Endothelial cell (in vitro differentiated cells): ENCODE results near the gene HADH. TPM values are rescaled to one million over a fixed set of nuclear protein-coding genes. Genes with fewer than 3 reads are reported as not detected.

Experiments used
- DNase-seq: peaks from one replicate; pipeline ENCODE4 v3.0.0; 2021; ENCODE audit warnings: low spot score
- H3K27ac Mint-ChIP-seq: one replicate; pipeline ENCODE4 v1.8.0; 2021; ENCODE audit warnings: mixed read lengths, inconsistent platforms; ENCODE audit not compliant: unreplicated experiment
- H3K27me3 Mint-ChIP-seq: one replicate; pipeline ENCODE4 v1.8.0; 2021; ENCODE audit warnings: mild to moderate bottlenecking, moderate library complexity, mixed read lengths, inconsistent platforms; ENCODE audit not compliant: unreplicated experiment
- H3K36me3 Mint-ChIP-seq: one replicate; pipeline ENCODE4 v1.8.0; 2021; ENCODE audit warnings: mild to moderate bottlenecking, low read depth, mixed read lengths, inconsistent platforms; ENCODE audit not compliant: unreplicated experiment
- H3K4me1 Mint-ChIP-seq: one replicate; pipeline ENCODE4 v1.8.0; 2021; ENCODE audit warnings: mild to moderate bottlenecking, mixed read lengths, inconsistent platforms; ENCODE audit not compliant: unreplicated experiment
- H3K4me3 Mint-ChIP-seq: one replicate; pipeline ENCODE4 v1.8.0; 2021; ENCODE audit warnings: mild to moderate bottlenecking, mixed read lengths, inconsistent platforms; ENCODE audit not compliant: unreplicated experiment
- H3K9me3 Mint-ChIP-seq: one replicate; pipeline ENCODE4 v1.8.0; 2021; ENCODE audit warnings: mixed read lengths, inconsistent platforms; ENCODE audit not compliant: unreplicated experiment
- total RNA-seq: library from RNA; stranded (reverse); fragmentation: NEBNext Ultra II Directional; extraction: Animal tissue kit (Norgen Biotek cat#: 25700); gene quantifications from one replicate; pipeline ENCODE4 v1.2.1, GENCODE V29; 2021; ENCODE audit not compliant: unreplicated experiment
- TF ChIP-seq, protein P1 (sequence below): fragments of 200-600 bp; sonication (generic); IDR thresholded peaks from one replicate; pipeline ENCODE4 v1.5.0; 2021; ENCODE audit warnings: antibody characterized with exemption; ENCODE audit not compliant: unreplicated experiment

The HADH gene
- total RNA-seq, 1 donor from 2014 or later, result 26.6 TPM

DNA sequence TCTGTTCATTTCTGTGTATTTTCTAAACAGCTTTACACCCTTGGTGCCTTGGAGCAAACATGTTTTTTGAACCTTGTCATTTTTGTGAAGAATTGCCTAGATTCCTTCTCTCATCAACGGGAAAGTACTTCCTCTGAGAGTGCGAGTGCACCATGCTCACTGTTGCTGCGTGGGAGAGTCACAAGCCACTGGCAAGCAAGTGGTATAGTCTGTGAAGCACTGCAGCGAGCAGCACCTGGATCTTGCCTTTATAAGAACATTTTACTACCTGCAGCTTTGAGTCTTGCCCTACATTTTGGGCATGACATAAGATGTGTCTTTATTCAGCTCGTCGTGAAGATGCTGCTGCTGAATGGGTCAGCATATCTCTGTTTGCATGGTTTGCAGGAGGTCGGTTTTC lies 44.9 kb downstream of the HADH start:
- no peak overlapping the region for H3K27ac Mint-ChIP-seq

DNA sequence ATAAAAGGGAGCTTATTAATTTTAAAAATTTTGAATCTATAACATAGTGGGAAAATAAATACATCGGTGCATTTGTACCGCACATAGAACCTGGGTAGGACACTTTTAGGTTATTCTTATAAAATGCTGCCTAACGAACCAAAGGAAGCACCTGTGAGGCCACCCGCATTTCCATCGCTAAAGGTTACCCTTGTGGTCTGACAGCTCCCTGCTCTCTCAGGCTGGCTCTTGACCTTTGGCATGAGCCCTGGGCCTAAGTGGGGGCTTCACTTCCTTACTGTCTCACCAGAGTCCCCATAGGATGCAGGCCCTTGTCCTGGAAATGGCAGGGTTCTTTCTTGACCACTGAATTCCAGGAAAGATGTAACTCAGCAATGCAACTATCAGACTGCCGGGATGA lies 46.0 kb downstream of the HADH start:
- Mint-ChIP-seq H3K9me3 (no peaks in the 10 kb centered on the region), H3K27me3 (peaks cover 1% of the 10 kb centered on the region), H3K4me3 (no peak overlapping the region), H3K4me1 (no peaks in the 10 kb centered on the region), H3K36me3 (peaks cover 8% of the 10 kb centered on the region), H3K27ac (no peak overlapping the region)
- no peak for DNase-seq
- TF ChIP-seq, protein P1, sequence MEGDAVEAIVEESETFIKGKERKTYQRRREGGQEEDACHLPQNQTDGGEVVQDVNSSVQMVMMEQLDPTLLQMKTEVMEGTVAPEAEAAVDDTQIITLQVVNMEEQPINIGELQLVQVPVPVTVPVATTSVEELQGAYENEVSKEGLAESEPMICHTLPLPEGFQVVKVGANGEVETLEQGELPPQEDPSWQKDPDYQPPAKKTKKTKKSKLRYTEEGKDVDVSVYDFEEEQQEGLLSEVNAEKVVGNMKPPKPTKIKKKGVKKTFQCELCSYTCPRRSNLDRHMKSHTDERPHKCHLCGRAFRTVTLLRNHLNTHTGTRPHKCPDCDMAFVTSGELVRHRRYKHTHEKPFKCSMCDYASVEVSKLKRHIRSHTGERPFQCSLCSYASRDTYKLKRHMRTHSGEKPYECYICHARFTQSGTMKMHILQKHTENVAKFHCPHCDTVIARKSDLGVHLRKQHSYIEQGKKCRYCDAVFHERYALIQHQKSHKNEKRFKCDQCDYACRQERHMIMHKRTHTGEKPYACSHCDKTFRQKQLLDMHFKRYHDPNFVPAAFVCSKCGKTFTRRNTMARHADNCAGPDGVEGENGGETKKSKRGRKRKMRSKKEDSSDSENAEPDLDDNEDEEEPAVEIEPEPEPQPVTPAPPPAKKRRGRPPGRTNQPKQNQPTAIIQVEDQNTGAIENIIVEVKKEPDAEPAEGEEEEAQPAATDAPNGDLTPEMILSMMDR, result no peak

More for the DNA sequence above, 44.9 kb downstream of the HADH start:
- DNase-seq, result no peak
- Mint-ChIP-seq H3K4me1 (no peaks in the 10 kb centered on the region), H3K9me3 (no peaks in the 10 kb centered on the region), H3K27me3 (peaks cover 3% of the 10 kb centered on the region), H3K36me3 (peaks cover 8% of the 10 kb centered on the region), H3K4me3 (no peak overlapping the region)
- TF ChIP-seq, protein P1, result no peak

DNA sequence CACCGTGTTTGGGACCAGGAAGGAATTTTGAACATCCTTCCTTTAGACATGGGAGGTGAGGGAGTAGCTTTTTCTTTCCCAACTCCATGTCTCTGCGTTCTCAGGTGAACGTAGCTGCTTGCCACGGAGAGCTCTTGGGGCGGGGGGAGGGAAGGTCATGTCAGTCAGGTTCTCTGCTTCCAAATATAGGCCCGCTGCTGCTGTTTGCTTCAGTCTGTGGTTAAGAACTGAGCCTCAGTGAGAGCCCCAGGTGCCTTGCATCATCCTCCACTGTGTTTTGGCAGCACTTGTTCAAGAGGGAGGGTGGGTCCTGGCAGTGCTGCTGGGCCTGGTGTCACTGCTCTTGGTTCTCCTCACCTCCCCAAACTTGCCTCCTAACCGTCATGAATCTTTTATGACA lies 46.5 kb downstream of the HADH start:
- TF ChIP-seq, protein P1, result no peak
- Mint-ChIP-seq H3K9me3 (no peaks in the 10 kb centered on the region), H3K27me3 (peaks cover 1% of the 10 kb centered on the region), H3K36me3 (peaks cover 4% of the 10 kb centered on the region), H3K4me1 (no peaks in the 10 kb centered on the region), H3K27ac (no peak overlapping the region), H3K4me3 (no peak overlapping the region)
- DNase-seq, result no peak

DNA sequence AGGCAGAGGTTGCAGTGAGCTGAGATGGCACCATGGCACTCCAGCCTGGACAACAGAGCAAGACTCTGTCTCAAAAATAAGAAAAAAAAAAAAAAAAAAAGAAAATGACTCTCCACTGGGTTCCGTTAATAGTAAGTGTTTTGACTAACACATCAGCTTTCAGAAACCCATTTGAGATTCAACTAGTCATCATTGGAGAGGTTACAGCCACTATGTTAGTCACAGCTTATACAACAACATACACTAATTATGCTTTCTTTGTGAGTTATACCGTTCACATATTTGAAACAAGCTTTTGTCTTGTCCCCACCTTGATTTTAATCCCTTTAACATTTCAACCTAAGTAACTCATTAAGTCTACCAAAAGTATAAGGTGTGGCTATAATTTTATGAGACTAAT lies 48.2 kb downstream of the HADH start:
- no peak overlapping the region for H3K4me3 Mint-ChIP-seq
- H3K27me3 Mint-ChIP-seq, result no peaks in the 10 kb centered on the region
- peaks cover 4% of the 10 kb centered on the region for H3K36me3 Mint-ChIP-seq
- no peaks in the 10 kb centered on the region for H3K9me3 Mint-ChIP-seq
- no peak overlapping the region for H3K27ac Mint-ChIP-seq
- no peak for DNase-seq
- TF ChIP-seq, protein P1, result no peak
- H3K4me1 Mint-ChIP-seq, result no peaks in the 10 kb centered on the region

DNA sequence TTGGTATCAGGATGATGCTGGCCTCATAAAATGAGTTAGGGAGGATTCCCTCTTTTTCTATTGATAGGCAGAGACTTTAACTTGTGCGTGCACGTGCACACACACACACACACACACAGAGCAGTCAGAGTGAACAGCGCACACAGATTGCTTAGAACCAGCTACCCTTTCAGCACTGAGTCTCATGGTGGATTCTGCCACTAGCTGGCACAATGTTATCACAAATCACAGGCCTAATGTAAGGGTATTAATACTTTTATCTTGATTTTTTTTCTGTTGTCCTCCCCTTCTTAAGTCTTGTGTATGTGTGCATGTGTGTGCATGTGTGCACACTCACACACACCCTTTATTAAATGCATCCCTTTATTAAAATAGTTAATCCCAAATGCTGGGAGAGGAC lies 53.2 kb downstream of the HADH start:
- no peak for DNase-seq
- H3K4me1 Mint-ChIP-seq, result no peaks in the 10 kb centered on the region
- TF ChIP-seq, protein P1, result no peak
- no peaks in the 10 kb centered on the region for H3K9me3 Mint-ChIP-seq
- H3K36me3 Mint-ChIP-seq, result no peaks in the 10 kb centered on the region
- H3K4me3 Mint-ChIP-seq, result no peak overlapping the region
- H3K27ac Mint-ChIP-seq, result no peak overlapping the region
- H3K27me3 Mint-ChIP-seq, result no peaks in the 10 kb centered on the region
